KOPT-K1 (cell line): ENCODE data around the gene CACNA1B.

Source experiments
- H3K27ac ChIP-seq: fragments of 200-600 bp; sonication (generic); 2 replicates; pipeline ENCODE4 v1.5.1; 2016; ENCODE audit warnings: antibody characterized with exemption, mild to moderate bottlenecking, low read depth, low read length; ENCODE audit not compliant: poor library complexity, severe bottlenecking
- H3K36me3 ChIP-seq: fragments of 200-600 bp; sonication (generic); 2 replicates; pipeline ENCODE4 v1.5.1; 2017; ENCODE audit warnings: antibody characterized with exemption, mild to moderate bottlenecking, low read length, moderate library complexity; ENCODE audit not compliant: insufficient read depth
- H3K9me3 ChIP-seq: fragments of 200-600 bp; sonication (generic); 2 replicates; pipeline ENCODE4 v1.5.1; 2017; ENCODE audit warnings: antibody characterized with exemption, low read length, mild to moderate bottlenecking; ENCODE audit not compliant: insufficient read depth, poor library complexity, severe bottlenecking

The CACNA1B gene

DNA sequence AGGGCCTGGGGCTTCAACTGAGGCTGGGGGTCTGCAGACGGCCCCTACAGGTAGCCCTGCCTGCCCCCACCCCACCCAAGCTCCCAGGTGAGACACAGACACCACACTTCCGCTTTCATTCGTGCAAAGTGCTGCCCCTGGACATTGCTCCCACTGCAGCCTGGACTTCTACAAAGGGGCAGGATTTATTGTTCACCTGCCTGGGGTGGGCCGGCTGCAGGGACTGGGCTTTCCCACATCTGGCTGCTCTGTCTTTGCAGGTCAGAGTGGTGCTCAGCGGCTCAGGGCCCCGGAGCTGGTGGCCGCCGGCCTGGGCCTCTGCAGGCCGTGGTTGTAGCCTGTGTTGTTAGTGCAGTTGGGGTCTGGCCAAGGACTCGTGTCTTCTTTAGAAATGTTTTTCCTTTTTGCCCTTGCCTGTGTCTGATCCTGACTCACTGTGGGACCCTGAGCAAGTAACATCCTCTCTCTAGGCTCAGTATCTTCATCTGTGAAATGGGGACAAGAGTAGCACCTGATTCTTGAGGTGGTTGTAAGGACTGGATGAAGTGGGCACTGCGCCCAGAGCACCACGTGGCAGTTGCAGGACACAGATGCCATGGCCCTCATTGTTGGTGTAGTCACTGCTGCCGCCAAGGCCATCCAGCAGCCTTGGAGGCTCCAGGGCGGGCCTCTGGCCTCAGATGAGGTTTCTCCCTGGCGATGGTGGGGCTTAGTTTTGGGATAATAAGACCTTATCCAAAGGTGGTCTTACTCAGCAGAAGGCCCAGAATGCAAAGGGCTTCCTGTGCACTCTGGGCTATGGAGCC, 143.9 kb downstream of the CACNA1B start:
- H3K36me3 ChIP-seq: no peaks in the 10 kb centered on the region
- H3K27ac ChIP-seq: no peak overlapping the region
- no peaks in the 10 kb centered on the region for H3K9me3 ChIP-seq

DNA sequence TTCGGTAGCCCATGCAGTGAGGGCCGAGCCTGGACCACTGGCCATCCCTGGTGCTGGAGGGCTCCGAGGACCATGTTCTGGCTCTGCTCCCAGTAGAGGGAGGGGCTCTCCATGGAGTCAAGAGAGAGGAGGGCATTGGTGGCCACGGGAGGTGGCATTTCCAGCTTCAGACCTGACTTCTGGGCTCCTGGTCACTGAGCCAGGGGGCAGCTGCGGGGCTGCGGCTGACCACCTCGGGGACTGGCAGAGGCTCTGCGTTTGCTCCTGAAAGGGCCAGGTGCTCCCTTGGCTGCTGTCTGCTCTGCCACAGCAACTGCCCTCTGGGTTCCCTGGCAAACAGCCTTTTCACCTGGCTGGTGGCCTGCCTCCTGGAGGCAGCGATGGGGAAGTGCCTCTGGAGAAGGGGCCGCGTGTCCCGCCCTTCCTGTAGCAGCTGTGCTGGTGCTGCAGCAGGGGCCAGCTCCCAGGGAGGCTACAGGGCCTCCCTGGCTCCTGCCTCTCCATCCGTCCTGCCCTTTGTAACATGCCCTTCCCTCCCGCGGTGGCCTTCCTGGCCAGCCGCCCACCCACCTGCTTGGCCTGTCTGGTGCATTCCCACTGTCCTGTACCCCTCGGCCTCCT, 144.6 kb downstream of the CACNA1B start:
- H3K36me3 ChIP-seq: no peaks in the 10 kb centered on the region
- no peaks in the 10 kb centered on the region for H3K9me3 ChIP-seq
- H3K27ac ChIP-seq: no peak overlapping the region

DNA sequence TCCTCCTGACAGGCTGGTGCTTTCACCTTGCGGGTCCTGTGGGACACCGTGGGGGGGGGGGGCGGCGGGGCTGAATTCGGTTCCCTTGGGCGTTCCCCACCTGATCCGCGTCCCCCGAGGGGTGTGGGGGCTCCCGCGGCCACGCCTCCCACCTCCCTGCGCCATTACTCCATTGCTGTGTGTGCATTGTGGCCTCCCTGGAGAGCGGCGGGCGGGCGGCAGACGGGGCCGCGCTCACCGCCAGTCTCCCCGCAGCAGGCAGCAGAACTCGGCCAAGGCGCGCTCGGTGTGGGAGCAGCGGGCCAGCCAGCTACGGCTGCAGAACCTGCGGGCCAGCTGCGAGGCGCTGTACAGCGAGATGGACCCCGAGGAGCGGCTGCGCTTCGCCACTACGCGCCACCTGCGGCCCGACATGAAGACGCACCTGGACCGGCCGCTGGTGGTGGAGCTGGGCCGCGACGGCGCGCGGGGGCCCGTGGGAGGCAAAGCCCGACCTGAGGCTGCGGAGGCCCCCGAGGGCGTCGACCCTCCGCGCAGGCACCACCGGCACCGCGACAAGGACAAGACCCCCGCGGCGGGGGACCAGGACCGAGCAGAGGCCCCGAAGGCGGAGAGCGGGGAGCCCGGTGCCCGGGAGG, 145.3 kb downstream of the CACNA1B start:
- no peaks in the 10 kb centered on the region for H3K36me3 ChIP-seq
- no peak overlapping the region for H3K27ac ChIP-seq
- no peaks in the 10 kb centered on the region for H3K9me3 ChIP-seq

DNA sequence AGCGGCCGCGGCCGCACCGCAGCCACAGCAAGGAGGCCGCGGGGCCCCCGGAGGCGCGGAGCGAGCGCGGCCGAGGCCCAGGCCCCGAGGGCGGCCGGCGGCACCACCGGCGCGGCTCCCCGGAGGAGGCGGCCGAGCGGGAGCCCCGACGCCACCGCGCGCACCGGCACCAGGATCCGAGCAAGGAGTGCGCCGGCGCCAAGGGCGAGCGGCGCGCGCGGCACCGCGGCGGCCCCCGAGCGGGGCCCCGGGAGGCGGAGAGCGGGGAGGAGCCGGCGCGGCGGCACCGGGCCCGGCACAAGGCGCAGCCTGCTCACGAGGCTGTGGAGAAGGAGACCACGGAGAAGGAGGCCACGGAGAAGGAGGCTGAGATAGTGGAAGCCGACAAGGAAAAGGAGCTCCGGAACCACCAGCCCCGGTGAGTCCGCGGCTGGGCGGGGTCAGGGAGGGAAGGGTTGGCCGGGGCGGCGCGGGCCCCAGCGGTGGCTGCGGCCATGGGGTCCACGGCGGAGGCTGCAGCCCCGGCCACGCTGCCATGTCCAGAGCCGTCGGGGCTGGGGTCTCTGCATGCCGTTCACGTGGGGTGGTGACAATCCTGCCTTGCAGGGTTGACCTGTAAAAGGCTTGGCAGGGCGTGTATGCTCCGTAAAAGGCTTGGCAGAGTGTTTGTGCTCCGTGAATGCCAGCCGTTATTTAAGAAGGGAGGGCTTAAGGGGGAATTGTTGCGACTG, 146.0 kb downstream of the CACNA1B start:
- no peaks in the 10 kb centered on the region for H3K36me3 ChIP-seq
- H3K9me3 ChIP-seq: peaks cover 6% of the 10 kb centered on the region
- H3K27ac ChIP-seq: no peak overlapping the region

DNA sequence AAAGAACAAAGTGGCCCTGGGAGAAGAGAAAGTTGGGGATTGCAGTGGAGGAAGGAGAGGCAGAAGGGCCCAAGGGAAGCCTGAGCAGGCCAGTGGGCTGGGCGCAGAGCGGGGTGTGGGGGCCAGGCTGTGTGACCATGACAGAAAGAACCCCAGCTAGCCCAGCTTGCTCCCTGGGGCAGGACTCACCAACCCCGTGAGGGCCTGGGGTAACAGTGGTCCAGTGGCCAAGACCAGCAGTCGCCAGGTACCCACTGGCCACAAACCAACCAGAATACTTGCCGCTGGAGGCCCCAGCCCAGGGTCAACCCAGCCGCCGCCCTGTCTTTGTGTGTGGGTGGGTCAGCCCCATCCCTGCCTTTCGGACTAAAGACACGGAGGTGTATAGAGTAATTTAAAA, 146.5 kb downstream of the CACNA1B start:
- peaks cover 8% of the 10 kb centered on the region for H3K9me3 ChIP-seq
- H3K27ac ChIP-seq: no peak overlapping the region
- no peaks in the 10 kb centered on the region for H3K36me3 ChIP-seq

DNA sequence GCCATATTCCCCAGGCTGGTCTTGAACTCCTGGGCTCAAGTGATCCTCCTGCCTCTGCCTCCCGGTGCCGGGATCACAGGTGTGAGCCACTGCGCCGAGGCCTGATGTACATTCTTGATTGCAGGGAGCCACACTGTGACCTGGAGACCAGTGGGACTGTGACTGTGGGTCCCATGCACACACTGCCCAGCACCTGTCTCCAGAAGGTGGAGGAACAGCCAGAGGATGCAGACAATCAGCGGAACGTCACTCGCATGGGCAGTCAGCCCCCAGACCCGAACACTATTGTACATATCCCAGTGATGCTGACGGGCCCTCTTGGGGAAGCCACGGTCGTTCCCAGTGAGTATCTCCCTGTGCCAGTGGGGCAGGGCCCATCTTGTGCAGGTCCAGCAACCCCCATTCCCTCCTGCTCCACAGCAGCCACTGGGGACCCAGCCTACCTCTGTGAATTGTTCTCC, 147.3 kb downstream of the CACNA1B start:
- peaks cover 8% of the 10 kb centered on the region for H3K9me3 ChIP-seq
- no peaks in the 10 kb centered on the region for H3K36me3 ChIP-seq
- H3K27ac ChIP-seq: no peak overlapping the region

DNA sequence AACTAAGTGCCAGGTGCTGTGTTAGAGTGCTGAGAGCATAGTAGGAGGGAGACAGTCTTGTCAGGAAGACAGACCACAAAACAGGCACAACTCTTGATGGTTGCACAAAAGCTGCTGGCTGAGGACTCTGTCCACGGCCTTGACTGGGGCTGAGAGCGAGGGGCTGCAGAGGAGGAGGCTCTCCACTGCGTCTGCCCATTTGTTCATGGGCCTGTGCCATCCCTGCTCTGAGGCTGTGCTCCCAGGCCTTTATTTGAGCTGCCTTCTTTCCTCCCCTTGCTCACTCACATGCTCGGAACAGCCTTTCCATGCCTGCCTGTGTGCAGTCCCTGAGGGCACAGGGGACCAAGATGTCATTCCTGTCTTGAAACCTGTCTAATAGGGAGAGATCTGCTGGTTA, 147.8 kb downstream of the CACNA1B start:
- H3K36me3 ChIP-seq: no peaks in the 10 kb centered on the region

DNA sequence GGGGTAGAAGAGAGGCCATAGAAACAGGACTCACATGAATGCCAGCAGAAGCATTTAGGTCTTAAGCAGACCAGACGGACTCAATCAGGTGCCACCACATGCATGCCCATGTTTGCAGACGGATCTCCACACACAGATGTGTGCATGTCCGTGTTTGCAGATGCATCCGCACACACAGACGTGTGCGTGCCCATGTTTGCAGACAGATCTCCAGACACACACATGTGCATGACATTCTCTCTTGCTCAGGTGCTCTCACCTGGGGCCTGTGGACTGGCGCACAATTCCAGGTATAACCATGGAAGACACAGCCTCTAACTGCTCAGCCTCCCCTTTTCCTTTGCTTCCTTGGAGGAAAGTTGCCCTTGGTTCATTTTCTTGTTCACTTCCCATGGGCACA, 148.3 kb downstream of the CACNA1B start:
- Histone ChIP-seq H3K36me3 (no peaks in the 10 kb centered on the region), H3K9me3 (peaks cover 8% of the 10 kb centered on the region), H3K27ac (no peak overlapping the region)

More for the DNA sequence above, 147.8 kb downstream of the CACNA1B start:
- Histone ChIP-seq H3K27ac (no peak overlapping the region), H3K9me3 (peaks cover 8% of the 10 kb centered on the region)

DNA sequence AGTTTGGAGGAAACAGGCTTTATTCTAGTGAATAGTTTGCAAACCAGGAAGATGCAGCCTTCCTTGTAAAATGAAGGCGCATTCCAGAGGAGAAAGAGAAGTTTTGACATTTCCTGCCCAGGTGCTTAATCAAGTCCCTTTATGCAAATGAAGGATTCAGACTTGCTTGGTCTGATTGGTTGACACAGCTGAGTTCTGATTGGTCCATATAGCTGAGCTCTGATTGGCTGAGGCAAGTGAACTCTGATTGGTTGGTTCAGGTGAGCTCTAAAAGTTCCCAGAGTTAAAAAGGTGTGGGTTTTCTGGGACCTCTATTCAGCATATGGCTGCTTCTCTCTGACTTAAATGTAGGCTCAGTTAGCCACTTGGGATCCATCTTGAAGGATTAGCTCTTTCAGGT, 151.0 kb downstream of the CACNA1B start:
- peaks cover 8% of the 10 kb centered on the region for H3K9me3 ChIP-seq
- no peak overlapping the region for H3K27ac ChIP-seq

DNA sequence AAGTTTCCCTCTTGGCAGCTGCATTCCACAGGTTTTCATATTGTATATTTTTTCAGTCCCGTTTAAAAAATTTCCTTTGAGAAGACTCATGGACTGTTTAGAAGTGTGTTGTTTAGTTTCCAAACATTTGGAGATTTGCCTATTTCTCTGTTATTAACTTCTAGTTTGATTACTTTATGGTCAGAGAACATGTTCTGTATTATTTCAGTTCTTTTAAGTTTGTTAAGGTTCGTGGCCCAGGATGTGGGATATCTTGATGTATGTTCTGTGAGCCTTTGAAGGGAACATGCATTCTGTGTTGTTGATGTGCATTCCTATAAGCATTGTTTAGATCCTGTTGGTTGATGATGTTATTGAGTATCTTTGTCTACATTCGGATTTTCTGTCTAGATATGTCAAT, 153.6 kb downstream of the CACNA1B start:
- H3K27ac ChIP-seq: no peak overlapping the region
- no peaks in the 10 kb centered on the region for H3K36me3 ChIP-seq
- peaks cover 8% of the 10 kb centered on the region for H3K9me3 ChIP-seq

More for the DNA sequence above, 151.0 kb downstream of the CACNA1B start:
- no peaks in the 10 kb centered on the region for H3K36me3 ChIP-seq

DNA sequence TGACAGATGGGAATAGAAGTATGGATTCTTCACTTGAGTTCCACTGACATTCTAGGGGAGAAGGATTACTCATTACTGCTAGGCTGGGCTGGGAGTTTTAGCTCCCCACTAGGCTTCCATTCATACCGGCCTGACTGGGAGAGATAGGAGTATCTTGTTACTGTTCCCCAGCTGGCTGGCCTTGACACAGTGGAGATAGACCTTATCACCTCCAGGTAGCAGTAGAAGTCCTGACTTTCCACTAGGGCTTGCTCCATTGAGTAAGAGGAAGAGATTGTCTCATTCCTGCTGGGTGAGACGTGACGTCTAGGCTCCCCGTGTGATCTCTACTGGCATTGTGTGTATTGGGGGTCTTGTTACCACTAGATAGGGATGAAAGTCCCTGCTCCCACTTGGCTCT, 156.4 kb downstream of the CACNA1B start:
- H3K27ac ChIP-seq: no peak overlapping the region
- no peaks in the 10 kb centered on the region for H3K36me3 ChIP-seq
- no peaks in the 10 kb centered on the region for H3K9me3 ChIP-seq

DNA sequence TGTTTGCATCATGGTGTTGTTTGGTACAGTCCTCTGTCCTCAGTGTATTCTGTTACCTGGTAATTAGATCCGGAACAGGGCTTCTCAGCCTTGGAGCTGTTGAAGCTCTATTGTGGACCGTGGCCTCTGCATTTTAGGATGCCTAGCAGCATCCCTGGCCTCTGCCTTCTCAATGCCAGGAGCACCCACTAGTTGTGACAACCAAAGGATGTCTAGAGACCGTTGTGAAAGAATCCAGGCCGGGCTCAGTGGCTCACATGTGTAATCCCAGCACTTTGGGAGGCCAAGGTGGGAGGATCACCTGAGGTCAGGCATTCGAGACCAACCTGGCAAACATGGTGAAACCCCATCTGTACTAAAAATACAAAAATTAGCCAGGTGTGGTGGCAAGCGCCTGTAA, 159.6 kb downstream of the CACNA1B start:
- Histone ChIP-seq H3K9me3 (no peaks in the 10 kb centered on the region), H3K36me3 (no peaks in the 10 kb centered on the region), H3K27ac (no peak overlapping the region)

DNA sequence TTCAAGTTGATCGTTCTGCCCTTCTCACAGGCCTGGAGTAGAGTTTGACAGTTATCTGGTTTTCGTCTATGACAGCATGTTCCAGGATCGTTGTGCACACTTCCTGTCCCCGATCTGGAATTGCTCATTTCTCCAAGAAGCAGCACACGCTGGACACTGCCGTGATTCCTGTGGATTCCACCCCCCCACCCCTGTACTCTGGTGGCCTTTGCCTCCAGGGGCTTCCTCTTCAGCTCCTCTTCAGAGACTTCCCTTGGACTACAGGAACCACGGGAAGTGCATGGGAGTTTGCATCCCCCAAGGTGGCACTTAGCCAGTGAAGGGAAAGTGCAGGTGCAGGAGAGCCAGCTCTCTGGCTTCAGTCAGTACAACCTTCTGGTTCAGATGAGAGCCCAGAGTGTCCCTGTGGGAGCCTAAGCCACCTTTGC, 160.7 kb downstream of the CACNA1B start:
- no peak overlapping the region for H3K27ac ChIP-seq
- no peaks in the 10 kb centered on the region for H3K9me3 ChIP-seq
- H3K36me3 ChIP-seq: no peaks in the 10 kb centered on the region

DNA sequence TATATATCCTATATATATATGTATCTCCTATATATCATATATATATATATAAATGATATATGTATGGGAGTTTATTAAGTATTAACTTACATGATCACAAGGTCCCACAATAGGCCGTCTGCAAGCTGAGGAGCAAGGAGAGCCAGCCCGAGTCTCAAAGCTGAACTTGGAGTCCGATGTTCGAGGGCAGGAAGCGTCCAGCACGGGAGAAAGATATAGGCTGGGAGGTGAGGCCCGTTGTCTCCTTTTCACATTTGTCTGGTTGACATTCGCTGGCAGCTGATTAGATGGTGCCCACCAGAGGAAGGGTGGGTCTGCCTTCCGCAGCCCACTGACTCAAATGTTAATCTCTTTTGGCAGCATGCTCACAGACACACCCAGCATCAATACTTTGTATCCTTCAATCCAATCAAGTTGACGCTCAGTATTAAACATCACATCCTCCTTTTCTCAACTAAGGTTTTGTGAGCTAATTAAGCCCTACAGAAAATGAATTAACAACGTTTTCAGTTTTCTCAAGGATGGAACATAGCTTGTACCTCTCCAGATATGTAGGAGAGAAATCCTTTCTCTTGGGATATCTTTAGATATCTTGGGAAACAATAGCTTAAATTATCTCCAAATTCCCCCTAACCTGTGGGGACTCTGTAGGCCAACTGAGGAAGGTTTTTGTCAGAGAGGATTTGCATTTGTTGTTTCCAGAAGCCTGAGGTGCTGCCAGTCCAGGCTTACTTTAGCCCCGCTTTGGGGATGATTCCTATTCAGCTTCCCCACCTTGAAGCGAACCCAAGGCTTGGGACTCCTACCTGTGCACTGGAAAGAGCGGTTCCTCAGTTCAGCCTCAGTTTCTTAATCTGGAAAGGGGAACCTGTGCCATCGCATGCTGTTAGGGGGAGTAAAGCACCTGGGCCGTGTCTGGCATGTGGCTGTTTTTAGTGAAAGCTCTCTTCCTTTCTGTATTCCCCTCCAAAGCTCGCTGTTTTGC, 163.2 kb downstream of the CACNA1B start:
- H3K27ac ChIP-seq: no peak overlapping the region
- H3K9me3 ChIP-seq: no peaks in the 10 kb centered on the region

More for the DNA sequence above, 163.2 kb downstream of the CACNA1B start:
- H3K36me3 ChIP-seq: no peaks in the 10 kb centered on the region
